GM21526 (cell line): Measurements from ENCODE around the gene TYW3.
A peak's percentile ranks its signal among the peaks of the same experiment; 100 is the strongest.
"Not testable (repeated sequence)": the region's sequence is repeated elsewhere in the genome, so short reads cannot be mapped to it uniquely, and the experiment has no call there.

ENCODE experiments used
- ATAC-seq: cut with Tn5 transposase; IDR thresholded peaks from one replicate; pipeline ENCODE4 v1.9.1; 2021; ENCODE audit warnings: moderate library complexity; ENCODE audit not compliant: unreplicated experiment, low FRiP score

The TYW3 gene

GRCh38 chr1:74729741-74730478 lies 3.0 kb upstream of the TYW3 start:
- ATAC-seq = no peak

DNA sequence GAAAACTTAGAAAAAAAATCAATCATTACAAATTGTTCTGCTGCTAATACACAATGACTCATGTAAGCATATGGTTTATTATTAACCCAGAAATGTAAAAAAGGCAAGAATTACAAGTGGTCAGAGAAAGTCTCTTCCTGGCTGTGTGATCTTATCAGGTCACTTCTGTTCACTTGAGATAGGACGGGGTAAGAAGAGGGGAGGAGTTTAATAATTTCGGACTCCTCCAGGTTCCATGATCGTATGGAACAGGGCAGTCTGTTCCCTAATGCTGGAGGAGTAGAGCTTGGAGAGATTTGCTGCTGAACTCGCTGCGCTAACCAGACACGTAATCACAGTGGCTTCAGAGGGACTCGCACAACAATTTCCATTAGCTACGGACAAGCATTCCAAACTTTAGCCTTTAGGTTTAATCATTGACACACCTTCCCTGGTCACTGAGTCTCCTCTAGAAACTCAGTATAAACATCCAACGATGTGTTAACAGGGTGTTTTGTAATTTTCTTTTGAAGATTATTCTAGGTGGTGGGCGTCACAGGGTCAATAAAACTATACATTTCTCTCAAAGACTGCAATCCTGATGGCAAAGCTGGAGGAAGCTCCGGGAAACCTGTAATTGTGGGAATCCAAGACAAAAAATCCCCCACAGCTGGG lies 1.4 kb upstream of the TYW3 start:
- ATAC-seq = no peak

- peak; percentile 20 for ATAC-seq
These were observed 643 bp upstream of the TYW3 start for GRCh38 chr1:74732071-74732946.

- ATAC-seq = peak; percentile 64
These were observed 892 bp downstream of the TYW3 start for GRCh38 chr1:74733604-74734484.

- ATAC-seq = no peak
These were observed 4.4 kb downstream of the TYW3 start for GRCh38 chr1:74737333-74737732.

GRCh38 chr1:74740307-74740980 lies 7.5 kb downstream of the TYW3 start:
- ATAC-seq = not testable (repeated sequence)

DNA sequence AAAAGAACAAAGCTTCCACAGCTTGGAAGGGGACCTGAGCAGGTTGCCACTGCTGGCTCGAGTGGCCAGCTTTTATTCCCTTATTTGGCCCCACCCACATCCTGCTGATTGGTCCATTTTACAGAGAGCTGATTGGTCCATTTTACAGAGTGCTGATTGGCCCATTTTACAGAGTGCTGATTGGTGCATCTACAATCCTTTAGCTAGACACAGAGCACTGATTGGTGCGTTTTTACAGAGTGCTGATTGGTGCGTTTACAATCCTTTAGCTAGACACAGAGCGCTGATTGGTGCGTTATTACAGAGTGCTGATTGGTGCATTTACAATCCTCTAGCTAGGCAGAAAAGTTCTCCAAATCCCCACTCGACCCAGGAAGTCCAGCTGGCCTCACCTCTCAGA lies 12.3 kb downstream of the TYW3 start:
- not testable (repeated sequence) for ATAC-seq

DNA sequence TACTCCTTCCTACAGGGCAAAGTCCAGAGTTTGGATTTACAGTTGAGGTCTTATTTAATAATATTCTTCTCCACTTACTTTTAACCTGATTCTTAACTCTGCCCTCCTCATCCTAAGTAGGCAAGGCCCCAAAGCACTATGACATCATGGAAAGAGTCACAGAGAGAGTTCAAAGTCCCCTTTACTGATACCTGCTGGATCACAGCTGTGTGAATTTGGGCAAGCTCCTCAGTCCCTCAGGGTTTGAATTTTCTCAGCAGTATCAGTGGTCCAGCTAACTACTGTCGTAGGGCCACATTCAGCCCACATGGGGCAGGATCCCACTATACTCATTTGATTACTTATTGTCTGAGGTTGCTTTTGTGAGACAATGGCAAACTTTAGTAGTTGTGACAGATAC lies 16.0 kb downstream of the TYW3 start:
- no peak for ATAC-seq

DNA sequence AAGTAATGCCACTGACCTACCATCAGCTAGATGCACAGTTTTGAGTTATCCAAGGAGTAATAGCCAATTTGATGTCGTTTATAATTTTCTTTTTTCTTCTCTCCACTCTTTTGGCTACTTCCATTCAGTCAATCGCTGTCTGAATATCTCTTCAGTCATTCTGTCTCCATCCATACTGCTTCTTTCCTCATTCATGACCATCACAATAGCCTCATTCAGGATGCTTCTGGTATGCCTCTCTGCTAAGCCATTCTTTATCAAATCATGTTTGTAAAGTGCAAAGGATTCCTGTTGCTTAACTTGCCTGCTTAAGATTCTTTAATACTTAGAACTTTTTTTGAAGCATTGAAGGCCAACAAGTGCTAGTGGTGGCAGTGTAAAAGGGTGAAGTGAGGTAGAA lies 20.2 kb downstream of the TYW3 start:
- no peak for ATAC-seq

GRCh38 chr1:74755475-74755874 lies 22.5 kb downstream of the TYW3 start:
- no peak for ATAC-seq

DNA sequence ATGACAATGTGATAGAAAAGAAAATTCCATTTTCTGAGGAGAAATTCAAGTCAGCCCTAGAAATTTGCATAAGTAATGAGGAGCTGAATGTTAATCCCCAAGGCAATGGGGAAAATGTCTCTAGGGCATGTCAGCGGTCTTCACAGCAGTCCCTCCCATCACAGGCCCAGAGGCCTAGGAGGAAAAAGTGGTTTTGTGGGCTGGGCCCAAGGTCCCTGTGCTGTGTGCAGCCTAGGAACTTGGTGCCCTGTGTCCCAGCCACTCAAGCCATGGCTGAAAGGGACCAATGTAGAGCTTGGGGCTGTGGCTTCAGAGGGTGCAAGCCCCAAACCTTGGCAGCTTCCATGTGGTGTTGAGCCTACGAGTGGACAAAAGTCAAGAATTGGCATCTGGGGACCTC lies 23.7 kb downstream of the TYW3 start:
- ATAC-seq = not testable (repeated sequence)

DNA sequence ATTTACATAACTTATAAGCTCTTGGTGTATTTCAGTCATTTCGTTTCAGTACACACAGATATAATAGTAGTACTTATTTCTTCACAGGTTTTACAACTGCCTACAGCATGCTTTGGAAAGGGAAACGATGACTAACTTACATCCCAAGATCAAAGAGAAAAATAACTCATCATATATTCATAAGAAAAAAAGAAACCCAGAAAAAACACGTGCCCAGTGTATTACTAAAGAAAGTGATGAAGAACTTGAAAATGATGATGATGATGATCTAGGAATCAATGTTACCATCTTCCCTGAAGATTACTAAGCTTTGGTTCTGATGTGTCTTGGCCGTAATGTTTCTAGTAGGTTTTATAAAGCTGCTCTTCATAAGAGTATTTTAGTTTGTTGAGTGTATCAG lies 30.9 kb downstream of the TYW3 start:
- no peak for ATAC-seq

GRCh38 chr1:74766579-74766978 lies 33.6 kb downstream of the TYW3 start:
- ATAC-seq = no peak

- peak; percentile 65 for ATAC-seq
These were observed 34.5 kb downstream of the TYW3 start for GRCh38 chr1:74767490-74767889.

DNA sequence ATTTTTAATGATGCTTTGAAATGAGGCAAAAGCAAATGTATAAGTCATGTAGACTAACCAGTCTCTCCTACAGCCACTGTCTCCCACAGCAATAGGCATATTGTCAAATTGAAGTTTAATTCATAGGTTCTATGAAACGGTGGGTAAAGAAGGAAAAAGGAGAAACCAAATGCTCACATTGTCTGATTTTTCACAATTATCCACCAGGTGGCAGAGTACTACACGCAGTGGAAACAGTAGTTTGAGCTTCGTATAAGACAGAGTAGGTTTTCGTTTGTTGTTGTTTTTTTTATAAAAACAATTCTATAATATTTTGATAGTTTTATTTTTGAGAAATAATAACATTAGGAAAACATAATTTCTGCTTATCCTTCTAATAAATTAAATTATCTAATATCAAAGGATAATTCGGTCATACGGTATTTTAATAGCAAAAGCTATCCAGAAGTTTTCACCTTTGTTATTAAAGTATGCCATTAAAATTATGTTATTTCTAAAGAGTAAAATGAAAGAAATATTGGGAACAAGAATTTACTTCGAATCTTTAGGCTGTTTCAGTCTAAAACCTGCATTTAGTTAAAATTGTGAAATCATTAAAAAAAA lies 39.1 kb downstream of the TYW3 start:
- ATAC-seq = peak; percentile 78

DNA sequence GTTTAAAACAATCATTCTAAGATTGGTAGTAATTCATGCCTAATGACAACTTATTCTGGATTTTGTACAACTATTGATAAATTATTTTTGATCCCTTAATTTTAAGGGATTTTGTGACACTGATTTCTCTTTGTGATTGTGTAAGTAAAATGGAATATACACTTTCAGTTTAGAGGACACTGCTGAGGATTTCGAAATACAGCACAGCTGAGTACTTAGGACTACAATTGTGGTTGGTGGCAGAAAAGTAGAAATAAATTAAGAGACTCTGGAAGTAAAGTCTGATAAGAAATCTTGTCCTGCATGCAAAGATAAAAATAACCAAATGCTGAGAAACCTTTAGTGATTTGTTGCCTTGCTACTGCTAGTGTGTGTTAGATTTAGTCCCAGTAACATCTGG lies 40.0 kb downstream of the TYW3 start:
- ATAC-seq = no peak

DNA sequence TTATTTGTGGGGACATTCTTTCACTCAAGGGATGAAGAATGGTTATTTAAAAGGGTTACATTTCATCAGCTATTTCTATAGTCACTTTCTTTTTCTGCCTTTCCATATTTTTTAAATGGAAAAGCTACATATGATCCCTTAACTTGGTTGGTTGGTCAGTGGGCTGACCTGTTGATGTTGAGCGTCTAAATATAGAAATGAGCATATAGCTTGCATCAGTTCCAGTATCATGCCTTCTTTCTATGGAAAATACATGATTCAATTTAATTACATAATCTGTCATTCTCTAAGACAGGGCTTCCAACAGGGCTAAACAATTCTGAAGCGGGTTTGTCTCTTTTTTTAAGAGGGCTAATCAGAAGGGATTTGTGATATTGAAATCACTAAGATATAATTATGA lies 40.6 kb downstream of the TYW3 start:
- no peak for ATAC-seq

- ATAC-seq = no peak
These were observed 42.8 kb downstream of the TYW3 start for GRCh38 chr1:74775735-74776134.

- ATAC-seq = no peak
These were observed 44.6 kb downstream of the TYW3 start for GRCh38 chr1:74777525-74777924.
